H9 (cell line): Measurements from ENCODE around the gene ZMIZ2. TPM values are rescaled to one million over a fixed set of nuclear protein-coding genes. Genes with fewer than 3 reads are reported as not detected.
A peak's percentile ranks its signal among the peaks of the same experiment; 100 is the strongest.

Source experiments
- DNase-seq: peaks from one replicate; pipeline ENCODE4 v3.0.0-alpha.2; 2017
- H2AFZ ChIP-seq: one replicate; pipeline ENCODE4 v1.6.1; 2013; ENCODE audit warnings: mild to moderate bottlenecking, low read length, control low read depth, moderate library complexity
- H2AK5ac ChIP-seq: 2 replicates; pipeline ENCODE4 v1.6.1; 2013; ENCODE audit warnings: low read length, control low read depth, mixed read lengths; ENCODE audit not compliant: insufficient read length
- H2BK120ac ChIP-seq: one replicate; pipeline ENCODE4 v1.6.1; 2013; ENCODE audit warnings: low read depth, mild to moderate bottlenecking, low read length, control low read depth, inconsistent platforms; ENCODE audit not compliant: poor library complexity, severe bottlenecking
- H2BK12ac ChIP-seq: 2 replicates; pipeline ENCODE4 v1.6.1; 2013; ENCODE audit warnings: low read length, control low read depth, mixed read lengths, low read depth; ENCODE audit not compliant: insufficient read length
- H2BK15ac ChIP-seq: 2 replicates; pipeline ENCODE4 v1.6.1; 2013; ENCODE audit warnings: low read depth, low read length, control low read depth
- H2BK20ac ChIP-seq: one replicate; pipeline ENCODE4 v1.6.1; 2013; ENCODE audit warnings: low read depth, mild to moderate bottlenecking, low read length, control low read depth, inconsistent platforms; ENCODE audit not compliant: poor library complexity, severe bottlenecking
- H2BK5ac ChIP-seq: 2 replicates; pipeline ENCODE4 v1.6.1; 2013; ENCODE audit warnings: low read length, control low read depth, mixed read lengths; ENCODE audit not compliant: insufficient read length
- H3K14ac ChIP-seq: 2 replicates; pipeline ENCODE4 v1.6.1; 2013; ENCODE audit warnings: low read length, control low read depth; ENCODE audit not compliant: insufficient read depth
- H3K18ac ChIP-seq: 2 replicates; pipeline ENCODE4 v1.6.1; 2013; ENCODE audit warnings: low read depth, mild to moderate bottlenecking, mixed read lengths, low read length, control low read depth; ENCODE audit not compliant: insufficient read length
- H3K23ac ChIP-seq: 2 replicates; pipeline ENCODE4 v1.6.1; 2013; ENCODE audit warnings: low read length, control low read depth, mixed read lengths, low read depth; ENCODE audit not compliant: insufficient read length
- H3K23me2 ChIP-seq: 2 replicates; pipeline ENCODE4 v1.6.1; 2013; ENCODE audit warnings: low read depth, mild to moderate bottlenecking, mixed read lengths, low read length, control low read depth; ENCODE audit not compliant: insufficient read length, poor library complexity, severe bottlenecking
- H3K27ac ChIP-seq: 2 replicates; pipeline ENCODE4 v1.5.1; 2013; ENCODE audit warnings: low read length, control low read depth, mixed read lengths, low read depth; ENCODE audit not compliant: insufficient read length
- H3K27me3 ChIP-seq: 2 replicates; pipeline ENCODE4 v1.6.1; 2013; ENCODE audit warnings: low read length, control low read depth, inconsistent platforms; ENCODE audit not compliant: insufficient read depth
- H3K4ac ChIP-seq: 2 replicates; pipeline ENCODE4 v1.6.1; 2013; ENCODE audit warnings: low read depth, mild to moderate bottlenecking, control low read depth, inconsistent platforms, low read length, moderate library complexity
- H3K4me1 ChIP-seq: 2 replicates; pipeline ENCODE4 v1.6.1; 2013; ENCODE audit warnings: low read length, control low read depth, inconsistent platforms; ENCODE audit not compliant: insufficient read depth
- H3K4me2 ChIP-seq: 2 replicates; pipeline ENCODE4 v1.6.1; 2013; ENCODE audit warnings: low read length, control low read depth, mixed read lengths; ENCODE audit not compliant: insufficient read length, insufficient read depth
- H3K56ac ChIP-seq: 2 replicates; pipeline ENCODE4 v1.6.1; 2013; ENCODE audit warnings: low read depth, mild to moderate bottlenecking, mixed read lengths, low read length, control low read depth; ENCODE audit not compliant: insufficient read length
- H3K79me1 ChIP-seq: 2 replicates; pipeline ENCODE4 v1.6.1; 2013; ENCODE audit warnings: low read depth, mild to moderate bottlenecking, moderate library complexity, low read length, control low read depth, inconsistent platforms; ENCODE audit not compliant: insufficient read depth, poor library complexity, severe bottlenecking
- H3K79me2 ChIP-seq: 2 replicates; pipeline ENCODE4 v1.6.1; 2013; ENCODE audit warnings: low read length, control low read depth, inconsistent platforms; ENCODE audit not compliant: insufficient read depth
- H3K9ac ChIP-seq: 2 replicates; pipeline ENCODE4 v1.6.1; 2013; ENCODE audit warnings: low read length, control low read depth, mixed read lengths; ENCODE audit not compliant: insufficient read length; ENCODE audit errors: extremely low read depth
- H3K9me3 ChIP-seq: one replicate; pipeline ENCODE4 v1.6.1; 2013; ENCODE audit warnings: low read depth, low read length, inconsistent platforms; ENCODE audit not compliant: control insufficient read depth
- H3T11ph ChIP-seq: one replicate; pipeline ENCODE4 v1.6.1; 2013; ENCODE audit warnings: mild to moderate bottlenecking, low read length, control low read depth, inconsistent platforms
- H4K20me1 ChIP-seq: one replicate; pipeline ENCODE4 v1.6.1; 2013; ENCODE audit not compliant: control insufficient read depth, insufficient read length, insufficient read depth
- H4K5ac ChIP-seq: 2 replicates; pipeline ENCODE4 v1.6.1; 2013; ENCODE audit warnings: low read depth, mild to moderate bottlenecking, mixed read lengths, low read length, control low read depth; ENCODE audit not compliant: insufficient read length
- H4K8ac ChIP-seq: replicated peaks from 2 replicates; pipeline ENCODE4 v1.6.1; 2013; ENCODE audit warnings: low read length, control low read depth, mixed read lengths, low read depth; ENCODE audit not compliant: insufficient read length
- H4K91ac ChIP-seq: 2 replicates; pipeline ENCODE4 v1.6.1; 2013; ENCODE audit warnings: low read depth, mild to moderate bottlenecking, moderate library complexity, mixed read lengths, low read length, control low read depth; ENCODE audit not compliant: insufficient read length
- H3K27ac Mint-ChIP-seq, 3 experiments: 2 replicates in 2 of 3; 3 replicates in 1 of 3; pipeline ENCODE4 v1.8.0; 2020 to 2021; ENCODE audit warnings: mixed read lengths in 3 of 3, mild to moderate bottlenecking in 1 of 3, moderate library complexity in 1 of 3
- H3K27me3 Mint-ChIP-seq: 2 replicates; pipeline ENCODE4 v1.8.0; 2021; ENCODE audit warnings: low read depth, mild to moderate bottlenecking, moderate library complexity, mixed read lengths
- H3K36me3 Mint-ChIP-seq, 3 experiments: 2 replicates in 2 of 3; 3 replicates in 1 of 3; pipeline ENCODE4 v1.8.0; 2020 to 2021; ENCODE audit warnings: low read depth in 3 of 3, mixed read lengths in 3 of 3; ENCODE audit not compliant: insufficient read depth in 1 of 3
- H3K4me1 Mint-ChIP-seq, 2 experiments: 2 replicates each; pipeline ENCODE4 v1.8.0; 2020; ENCODE audit warnings: mixed read lengths in 2 of 2
- H3K4me3 Mint-ChIP-seq, 2 experiments: 2 replicates in 1 of 2; 3 replicates in 1 of 2; pipeline ENCODE4 v1.8.0; 2020 to 2021; ENCODE audit warnings: mild to moderate bottlenecking in 2 of 2, mixed read lengths in 2 of 2, moderate library complexity in 1 of 2
- H3K9me3 Mint-ChIP-seq, 2 experiments: 2 replicates in 1 of 2; 3 replicates in 1 of 2; pipeline ENCODE4 v1.8.0; 2020; ENCODE audit warnings: mild to moderate bottlenecking in 2 of 2, mixed read lengths in 2 of 2, moderate library complexity in 1 of 2
- CTCF ChIP-seq: fragments of 200-600 bp; sonication (generic); conservative IDR thresholded peaks from 3 replicates; pipeline ENCODE4 v1.8.0; 2021; ENCODE audit warnings: antibody characterized with exemption, mild to moderate bottlenecking
- WGBS: extraction: QIAGEN DNeasy Blood & Tissue Kit; methylation state at CpG from one replicate; pipeline ENCODE4 v1.1.7; 2013; ENCODE audit warnings: missing lambda C conversion rate, low lambda C conversion rate, mixed read lengths; ENCODE audit not compliant: insufficient read length; ENCODE audit errors: extremely low coverage; 5-methylcytosine and 5-hydroxymethylcytosine counted together
- total RNA-seq: library from RNA; stranded (reverse); gene quantifications from 2 replicates; pipeline ENCODE4 v1.2.1, GENCODE V29; 2021

The ZMIZ2 gene
- total RNA-seq, 1 experiment from 2014 or later: 72.9 TPM

- 0 out of 2 replicates have a peak, but pooled peaks cover 5% of the 10 kb centered on the region for H3K27me3 Mint-ChIP-seq
- H3K4me1 ChIP-seq: no peaks in the 10 kb centered on the region
- no peak overlapping the region for H3K18ac ChIP-seq
- no peaks in the 10 kb centered on the region for H4K20me1 ChIP-seq
- no peak overlapping the region for H3T11ph ChIP-seq
- no peak overlapping the region for H3K9ac ChIP-seq
- H3K23ac ChIP-seq: no peak overlapping the region
- no peak for DNase-seq
- H2AFZ ChIP-seq: no peak overlapping the region
- H2BK20ac ChIP-seq: no peak overlapping the region
- no peak overlapping the region for H2BK5ac ChIP-seq
- H3K79me2 ChIP-seq: peaks cover 19% of the 10 kb centered on the region; the same call in 1 of the 2 replicates
- H3K14ac ChIP-seq: no peak overlapping the region
- no peak overlapping the region for H3K56ac ChIP-seq
- no peak overlapping the region for H4K91ac ChIP-seq
- no peak overlapping the region for H3K27ac ChIP-seq
- no peak for TF ChIP-seq CTCF
- H3K27ac Mint-ChIP-seq: peak overlapping the region in 1 of 3 experiments; percentile 18; a peak in 1 of 7 replicates
- WGBS: no CpG with 5 or more reads among the region's 5 CpGs
- H3K9me3 ChIP-seq: no peaks in the 10 kb centered on the region
- no peak overlapping the region for H2AK5ac ChIP-seq
- no peak overlapping the region for H4K5ac ChIP-seq
- no peak overlapping the region for H3K4me2 ChIP-seq
- no peak overlapping the region for H2BK15ac ChIP-seq
- H4K8ac ChIP-seq: no peak overlapping the region
- H3K4me3 Mint-ChIP-seq: peak overlapping the region in 1 of 2 experiments; percentile 46; a peak in 2 of 5 replicates
- peaks cover 15 to 20% (median 16%) of the 10 kb centered on the region in 3 experiments for H3K36me3 Mint-ChIP-seq
- H2BK12ac ChIP-seq: no peak overlapping the region
- H3K27me3 ChIP-seq: no peaks in the 10 kb centered on the region
- H2BK120ac ChIP-seq: no peak overlapping the region
- no peak overlapping the region for H3K4ac ChIP-seq
- H3K4me1 Mint-ChIP-seq: peaks cover 4 to 11% of the 10 kb centered on the region in 2 experiments
- H3K23me2 ChIP-seq: peaks cover 5% of the 10 kb centered on the region
- H3K79me1 ChIP-seq: peaks cover 2% of the 10 kb centered on the region
- peaks cover 2 to 3% of the 10 kb centered on the region in 2 experiments; a peak in 2 of 5 replicates for H3K9me3 Mint-ChIP-seq
These were observed 45.3 kb downstream of the ZMIZ2 start for GRCh38 chr7:44793919-44794318.
